NB4 (cell line): ENCODE results near the gene FRAS1.

Source experiments
- TF ChIP-seq, protein P1 (sequence below): IDR thresholded peaks from one replicate; pipeline ENCODE4 v1.5.1; 2012; ENCODE audit warnings: low read depth, low read length
- TF ChIP-seq, protein P2 (sequence below): IDR thresholded peaks from 2 replicates; pipeline ENCODE4 v1.6.1; 2011; ENCODE audit warnings: low read depth, low read length

DNA sequence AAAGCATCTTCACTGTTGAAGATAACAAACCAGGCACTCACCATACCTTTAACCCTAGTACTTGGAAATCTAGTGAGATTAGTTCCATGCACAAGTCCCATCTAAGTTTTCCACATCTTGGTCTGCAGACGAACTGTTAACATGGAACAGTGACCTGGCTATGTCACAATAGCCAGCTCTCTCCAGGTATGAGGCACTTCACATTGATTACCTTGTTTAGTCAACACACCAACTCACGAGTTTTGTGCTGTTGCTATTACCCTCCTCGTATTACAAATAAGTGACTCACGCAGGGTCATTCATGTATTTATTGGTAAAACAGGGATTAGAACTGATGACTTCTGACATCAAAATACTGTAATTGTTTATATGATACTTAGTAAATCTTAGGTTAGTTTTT is 36.4 kb upstream of the FRAS1 start:
- TF ChIP-seq, protein P1, sequence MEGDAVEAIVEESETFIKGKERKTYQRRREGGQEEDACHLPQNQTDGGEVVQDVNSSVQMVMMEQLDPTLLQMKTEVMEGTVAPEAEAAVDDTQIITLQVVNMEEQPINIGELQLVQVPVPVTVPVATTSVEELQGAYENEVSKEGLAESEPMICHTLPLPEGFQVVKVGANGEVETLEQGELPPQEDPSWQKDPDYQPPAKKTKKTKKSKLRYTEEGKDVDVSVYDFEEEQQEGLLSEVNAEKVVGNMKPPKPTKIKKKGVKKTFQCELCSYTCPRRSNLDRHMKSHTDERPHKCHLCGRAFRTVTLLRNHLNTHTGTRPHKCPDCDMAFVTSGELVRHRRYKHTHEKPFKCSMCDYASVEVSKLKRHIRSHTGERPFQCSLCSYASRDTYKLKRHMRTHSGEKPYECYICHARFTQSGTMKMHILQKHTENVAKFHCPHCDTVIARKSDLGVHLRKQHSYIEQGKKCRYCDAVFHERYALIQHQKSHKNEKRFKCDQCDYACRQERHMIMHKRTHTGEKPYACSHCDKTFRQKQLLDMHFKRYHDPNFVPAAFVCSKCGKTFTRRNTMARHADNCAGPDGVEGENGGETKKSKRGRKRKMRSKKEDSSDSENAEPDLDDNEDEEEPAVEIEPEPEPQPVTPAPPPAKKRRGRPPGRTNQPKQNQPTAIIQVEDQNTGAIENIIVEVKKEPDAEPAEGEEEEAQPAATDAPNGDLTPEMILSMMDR, result no peak
- TF ChIP-seq, protein P2, sequence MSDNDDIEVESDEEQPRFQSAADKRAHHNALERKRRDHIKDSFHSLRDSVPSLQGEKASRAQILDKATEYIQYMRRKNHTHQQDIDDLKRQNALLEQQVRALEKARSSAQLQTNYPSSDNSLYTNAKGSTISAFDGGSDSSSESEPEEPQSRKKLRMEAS, result no peak
